Pancreas (tissue), 10 donors: ENCODE measurements around the gene KCNMA1. TPM values are rescaled to one million over a fixed set of nuclear protein-coding genes. Genes with fewer than 3 reads are reported as not detected.
A peak's percentile ranks its signal among the peaks of the same experiment; 100 is the strongest.

Experiments
- ATAC-seq, 4 donors: fragments of 200-7000 bp; cut with Tn5 transposase; one replicate each; pipeline versions ENCODE4 v1.8.0 to v1.9.1; 2020; ENCODE audit warnings: mild to moderate bottlenecking in 4 of 4, moderate library complexity in 4 of 4
- DNase-seq, 6 donors: peaks; one replicate each; pipeline ENCODE4 v3.0.0-alpha.2; 2020
- FAIRE-seq: peaks from 2 replicates; lab custom pipeline; 2012; peaks lifted over from hg19 to GRCh38; lab: Jason Lieb, UNC
- H3K27ac ChIP-seq, 4 donors: fragments of 200-600 bp; sonication (generic); 1 replicate in 3 of 4; 2 replicates in 1 of 4; pipeline versions ENCODE4 v1.5.0 to v1.8.0; 2020
- H3K27me3 ChIP-seq, 4 donors: fragments of 200-600 bp; one replicate each; pipeline ENCODE4 v1.8.0; 2021
- H3K36me3 ChIP-seq, 3 donors: fragments of 200-600 bp; sonication (generic) in 1 of 3; one replicate each; pipeline versions ENCODE4 v1.5.0 to v1.8.0; 2020 to 2021
- H3K4me1 ChIP-seq, 3 donors: fragments of 200-600 bp; one replicate each; pipeline ENCODE4 v1.8.0; 2021
- H3K4me3 ChIP-seq, 4 donors: fragments of 200-600 bp; sonication (generic) in 2 of 4; one replicate each; pipeline versions ENCODE4 v1.5.0 to v1.8.0; 2020 to 2021
- H3K9me3 ChIP-seq, 4 donors: fragments of 200-600 bp; one replicate each; pipeline ENCODE4 v1.8.0; 2021
- CTCF ChIP-seq, 4 donors: fragments of 200-600 bp; sonication (generic) in 3 of 4; IDR thresholded peaks; one replicate each; pipeline versions ENCODE4 v1.5.0 to v1.8.0; 2021; ENCODE audit warnings: antibody characterized with exemption in 4 of 4
- WGBS, 2 donors: extraction: QIAGEN DNeasy Blood & Tissue Kit; methylation state at CpG; one replicate each; pipeline ENCODE4 v1.1.7; 2013; 5-methylcytosine and 5-hydroxymethylcytosine counted together
- intact Hi-C, 3 donors: fragments of 100-400 bp; cut with DNase I; formaldehyde crosslinking; loops; one replicate each; pipeline versions ENCODE4 v1.11.1 to v1.14.2; 2022
- polyA plus RNA-seq, 2 donors: library from polyadenylated mRNA; stranded (reverse); fragments of 200-250 nt; gene quantifications; one replicate each; pipeline ENCODE4 v1.2.3, GENCODE V29; 2013
- total RNA-seq, 6 donors: library from RNA; stranded (reverse); fragmentation: NEBNext Ultra II Directional in 4 of 6; extraction: Animal tissue kit (Norgen Biotek cat#: 25700) in 4 of 6; gene quantifications; one replicate each; pipeline versions ENCODE4 v1.2.1 to v1.2.4, GENCODE V29; 2021 to 2023
- donor health status: healthy with polysubstance abuse.
- donor health status: DM: no; HTN: no; CAD: no; lungs with moderate emphysema.
- donor health status: DM: no; HTN: no; CAD: no.
- donor health status: control.
- donor health status: control.
- donor health status: Bipolar disorder and iron deficiency.
- donor health status: DM: yes; HTN: yes; CAD: no.
- donor health status: DM: no; HTN: no; CAD: no.
- donor health status: DM: no; HTN: no; CAD: no.
- donor health status: DM: yes; HTN: yes; CAD: no.

KCNMA1 gene
- total and polyA plus RNA-seq, 8 donors = 3.5 to 19.4 (median 9.3) TPM

GRCh38 chr10:77493239-77493806 is 144.3 kb downstream of the KCNMA1 start:
- H3K36me3 ChIP-seq = no peaks in the 10 kb centered on the region
- no peak for TF ChIP-seq CTCF (IDR thresholded peaks at IDR 0.05)
- H3K27ac ChIP-seq = no peak overlapping the region
- no peak overlapping the region for H3K4me3 ChIP-seq
- 88 to 93% methylated on average over 13 of the region's 13 CpGs for WGBS, 2 donors
- peaks cover 11 to 22% (median 16%) of the 10 kb centered on the region in 3 donors for H3K4me1 ChIP-seq
- FAIRE-seq (no peak), DNase-seq (no peak), ATAC-seq (no peak)
- no peaks in the 10 kb centered on the region for H3K9me3 ChIP-seq
- H3K27me3 ChIP-seq = no peaks in the 10 kb centered on the region
- intact Hi-C loops = no loop called here

- TF ChIP-seq CTCF (IDR thresholded peaks at IDR 0.05) = no peak
- 80 to 92% methylated on average over 4 of the region's 4 CpGs for WGBS, 2 donors
- peaks cover 11 to 16% (median 14%) of the 10 kb centered on the region in 3 donors for H3K4me1 ChIP-seq
- intact Hi-C loops = no loop called here
- H3K9me3 ChIP-seq = no peaks in the 10 kb centered on the region
- no peaks in the 10 kb centered on the region for H3K27me3 ChIP-seq
- no peak overlapping the region for H3K27ac ChIP-seq
- no peak for DNase-seq
- H3K36me3 ChIP-seq = no peaks in the 10 kb centered on the region
- no peak overlapping the region for H3K4me3 ChIP-seq
- no peak for ATAC-seq
- no peak for FAIRE-seq
Observed at GRCh38 chr10:77492368-77492994, 145.1 kb downstream of the KCNMA1 start.

- peak overlapping the region in 3 of 4 donors; percentile 6 to 30 (median 15) for H3K27ac ChIP-seq
- WGBS, 2 donors = 45 to 51% methylated on average over 6 of the region's 6 CpGs
- FAIRE-seq = no peak
- peak; percentile 66 to 84 (median 72) for ATAC-seq
- no peaks in the 10 kb centered on the region for H3K9me3 ChIP-seq
- no peak for TF ChIP-seq CTCF (IDR thresholded peaks at IDR 0.05)
- DNase-seq = no peak
- no peaks in the 10 kb centered on the region for H3K36me3 ChIP-seq
- H3K4me1 ChIP-seq = peaks cover 11 to 16% (median 14%) of the 10 kb centered on the region in 3 donors
- no peak overlapping the region for H3K4me3 ChIP-seq
- intact Hi-C loops = no loop called here
- no peaks in the 10 kb centered on the region for H3K27me3 ChIP-seq
Observed at GRCh38 chr10:77490534-77491314, 146.9 kb downstream of the KCNMA1 start.

- Histone ChIP-seq H3K36me3 (no peaks in the 10 kb centered on the region), H3K27me3 (no peaks in the 10 kb centered on the region), H3K27ac (no peak overlapping the region), H3K4me3 (no peak overlapping the region), H3K9me3 (no peaks in the 10 kb centered on the region), H3K4me1 (peaks cover 11 to 16% (median 14%) of the 10 kb centered on the region in 3 donors)
- 81 to 86% methylated on average over 3 of the region's 3 CpGs for WGBS, 2 donors
- intact Hi-C loops = no loop called here
- ATAC-seq (no peak), FAIRE-seq (no peak), DNase-seq (no peak)
- TF ChIP-seq CTCF (IDR thresholded peaks at IDR 0.05) = no peak
Observed at GRCh38 chr10:77486517-77486916, 151.1 kb downstream of the KCNMA1 start.
